HG02610 (cell line): ENCODE data around the gene FUNDC2.

Experiments used
- ATAC-seq: cut with Tn5 transposase; IDR thresholded peaks from one replicate; pipeline ENCODE4 v1.9.1; 2021; ENCODE audit warnings: mild to moderate bottlenecking, moderate library complexity; ENCODE audit not compliant: unreplicated experiment

The FUNDC2 gene

DNA sequence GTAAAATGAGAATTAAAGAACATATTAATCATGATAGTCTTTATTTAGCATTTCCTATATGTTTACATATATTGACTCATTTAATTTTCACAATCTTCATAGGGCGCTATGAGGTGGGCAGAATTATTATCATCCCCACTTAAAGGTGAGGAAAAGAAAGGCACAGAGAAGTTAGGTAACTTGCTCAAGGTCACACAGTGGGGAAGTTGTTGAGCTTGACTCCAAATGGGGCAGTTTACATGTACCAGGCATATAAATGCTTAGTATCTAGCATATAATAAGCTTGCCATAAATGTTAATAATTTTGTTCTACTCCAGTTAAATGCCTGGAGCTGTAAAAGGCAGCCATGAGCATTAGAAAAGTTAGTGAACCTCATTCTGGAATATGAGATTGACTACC lies 42.8 kb downstream of the FUNDC2 start:
- no peak for ATAC-seq

DNA sequence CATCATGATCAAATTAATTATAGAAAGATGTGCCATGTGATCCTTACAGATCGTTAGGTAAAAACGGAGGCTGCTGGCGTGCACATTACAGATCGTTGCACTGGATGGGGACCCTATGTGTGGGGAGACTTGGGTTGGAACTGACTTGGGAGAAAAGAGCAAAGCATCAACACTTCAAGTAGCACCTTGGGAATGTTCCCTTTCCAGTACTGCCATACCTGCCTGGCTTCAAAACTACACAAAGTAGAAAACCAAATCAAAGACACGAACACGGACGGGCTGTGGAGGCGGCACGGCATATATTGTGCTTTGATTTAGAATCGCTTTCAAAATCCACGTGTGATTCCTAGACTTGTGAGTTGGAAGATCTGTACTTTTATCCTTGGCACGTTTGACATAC lies 43.4 kb downstream of the FUNDC2 start:
- ATAC-seq: no peak

DNA sequence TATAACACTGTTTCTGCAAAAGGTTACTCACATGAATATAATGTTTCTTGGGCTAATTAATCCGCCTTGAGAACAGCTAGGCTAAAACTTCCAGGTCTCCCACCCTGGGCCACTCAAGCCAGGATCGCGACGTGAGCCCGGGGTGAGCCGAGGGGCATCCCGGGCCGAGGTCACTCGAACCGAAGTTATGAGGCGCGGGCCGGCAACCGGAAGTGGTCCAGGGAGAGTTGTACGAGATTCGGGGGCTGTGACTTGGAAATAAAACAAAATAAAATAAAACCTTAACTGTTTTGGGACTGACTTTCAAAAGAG lies 44.0 kb downstream of the FUNDC2 start:
- ATAC-seq: peak; percentile 18

DNA sequence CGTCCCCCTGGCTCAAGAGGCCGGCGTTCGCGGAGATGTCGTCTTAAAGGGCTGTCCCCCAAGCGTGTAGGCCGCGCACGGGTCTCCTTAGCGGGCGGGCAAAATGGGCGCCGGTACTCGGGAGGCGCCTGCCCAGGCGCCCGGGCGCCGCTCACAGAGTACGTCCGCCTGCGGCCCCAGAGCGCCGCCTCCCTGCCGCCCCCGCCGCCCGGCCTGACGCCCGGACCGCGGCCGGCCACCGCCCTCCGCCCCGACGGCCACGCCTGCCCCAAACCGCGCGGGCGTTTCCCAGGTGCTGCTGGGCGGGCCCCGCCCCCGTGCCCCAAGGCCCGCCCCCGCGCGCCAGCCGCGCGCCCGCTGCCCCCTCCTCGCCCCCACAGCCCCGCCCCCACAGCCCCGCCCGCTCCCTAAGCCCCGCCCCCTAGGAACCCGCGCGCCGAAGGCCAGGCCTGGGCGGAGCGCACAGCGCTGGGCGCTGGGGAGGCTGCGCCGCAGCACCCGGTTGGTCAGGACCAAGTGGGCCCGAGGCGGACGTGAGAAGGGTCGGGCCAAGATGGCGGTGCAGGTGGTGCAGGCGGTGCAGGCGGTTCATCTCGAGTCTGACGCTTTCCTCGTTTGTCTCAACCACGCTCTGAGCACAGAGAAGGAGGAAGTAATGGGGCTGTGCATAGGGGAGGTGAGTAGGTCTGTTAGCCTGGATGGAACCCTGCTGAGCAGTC lies 44.5 kb downstream of the FUNDC2 start, which contains the start of the genes BRCC3, CMC4 and MTCP1:
TSS of gene BRCC3 (plus strand) at position 534 of the 719 bp plus-strand sequence. CDS start at position 554, 20 bp downstream.
TSS of gene CMC4 (minus strand) at position 162 of the 719 bp plus-strand sequence. CDS start 7,113 bp downstream, outside the sequence.
TSS of gene MTCP1 (minus strand) at position 162 of the 719 bp plus-strand sequence. CDS start 5,126 bp downstream, outside the sequence.
- ATAC-seq: peak; percentile 88

DNA sequence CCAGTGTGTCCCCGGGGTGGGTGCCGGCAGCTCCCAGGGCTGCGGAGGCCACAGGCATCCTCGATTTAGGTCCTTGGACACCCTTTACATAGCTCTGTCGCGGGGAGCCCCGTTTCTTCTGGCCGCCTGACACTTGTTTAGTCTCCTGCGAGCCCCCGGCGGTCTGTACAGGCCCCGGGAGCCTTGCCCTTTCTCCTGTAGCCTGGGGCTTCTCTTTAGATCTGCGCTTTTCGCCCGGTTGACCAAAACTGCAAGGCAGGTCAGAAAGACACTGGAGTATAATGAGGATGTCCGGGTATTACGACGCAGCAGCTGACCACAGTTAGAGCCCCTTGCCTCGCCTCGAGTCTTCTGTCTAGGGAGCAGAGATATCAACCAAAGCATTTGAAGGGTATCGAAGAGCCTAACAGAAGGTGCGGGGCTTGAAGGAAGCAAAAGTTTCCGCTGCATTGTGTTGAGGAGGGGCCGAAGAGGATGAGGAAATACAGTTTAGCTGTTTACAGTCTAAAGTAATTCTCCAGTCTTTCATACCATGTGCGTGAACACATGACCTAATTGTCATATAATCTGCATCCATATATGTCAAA lies 45.1 kb downstream of the FUNDC2 start:
- ATAC-seq: no peak

DNA sequence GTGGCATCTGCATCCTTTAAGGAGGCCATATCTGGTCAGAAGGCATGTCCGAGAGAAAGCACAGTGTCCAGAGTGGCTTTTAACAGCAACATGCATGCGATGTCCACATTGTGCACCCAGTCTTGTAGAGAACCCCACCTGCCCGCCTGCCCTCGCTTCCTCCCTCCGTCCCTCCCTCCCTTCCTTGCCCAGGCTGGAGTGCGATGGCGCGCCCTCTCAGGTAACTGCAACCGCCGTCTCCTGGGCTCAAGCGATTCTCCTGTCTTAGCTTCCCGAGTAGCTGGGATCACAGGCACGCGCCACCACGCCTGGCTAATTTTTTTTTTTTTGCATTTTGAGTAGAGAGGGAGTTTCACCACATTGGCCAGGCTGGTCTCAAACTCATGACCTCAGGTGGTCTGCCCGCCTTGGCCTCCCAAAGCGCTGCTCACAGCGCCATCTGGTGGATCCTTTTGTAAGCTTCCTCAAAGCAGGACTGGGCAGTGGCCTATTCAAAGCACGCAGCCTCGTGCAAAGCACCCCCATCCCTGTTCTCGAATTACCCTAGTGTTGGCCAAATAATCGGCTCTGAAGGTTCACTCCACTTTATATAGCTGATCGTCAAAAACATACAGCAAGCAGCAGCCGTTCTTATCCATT lies 59.7 kb downstream of the FUNDC2 start:
- ATAC-seq: no peak

DNA sequence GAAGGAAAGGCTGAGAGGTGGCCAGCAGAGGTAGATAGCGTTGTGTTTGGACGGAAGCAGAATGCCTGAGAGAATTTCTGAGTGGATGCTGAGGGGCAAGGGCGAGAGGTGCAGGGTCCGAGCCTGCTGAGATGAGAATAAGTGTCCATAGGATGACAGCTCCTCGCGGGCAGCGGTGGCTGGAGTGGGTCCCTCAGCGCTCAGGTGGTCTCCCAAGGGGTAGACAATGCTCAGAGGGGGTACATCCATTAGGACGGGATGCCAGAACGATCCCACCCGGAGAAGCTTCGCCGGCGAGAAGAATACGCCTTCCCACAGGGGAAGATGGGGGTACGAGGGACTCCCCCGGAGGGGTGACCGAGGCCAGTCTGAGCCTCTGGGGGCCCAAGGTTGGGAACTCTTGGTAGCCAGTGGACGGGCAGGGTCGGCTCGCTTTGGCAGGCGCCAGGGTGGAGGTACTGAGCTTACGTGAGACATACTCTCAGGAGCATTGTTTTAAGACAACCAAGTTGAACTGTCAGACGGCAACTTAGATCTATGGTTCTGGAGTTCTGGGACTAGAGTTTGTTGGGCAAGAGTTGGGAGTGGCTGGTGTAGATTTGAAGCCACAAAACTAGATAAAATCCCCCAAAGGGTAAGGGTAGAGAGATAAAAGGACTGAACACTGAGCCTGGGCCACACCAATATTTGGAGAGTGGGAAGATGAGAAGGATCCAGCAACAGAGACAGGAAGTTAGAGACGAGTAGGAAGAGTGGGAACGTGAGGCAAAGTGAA lies 60.5 kb downstream of the FUNDC2 start:
- no peak for ATAC-seq

DNA sequence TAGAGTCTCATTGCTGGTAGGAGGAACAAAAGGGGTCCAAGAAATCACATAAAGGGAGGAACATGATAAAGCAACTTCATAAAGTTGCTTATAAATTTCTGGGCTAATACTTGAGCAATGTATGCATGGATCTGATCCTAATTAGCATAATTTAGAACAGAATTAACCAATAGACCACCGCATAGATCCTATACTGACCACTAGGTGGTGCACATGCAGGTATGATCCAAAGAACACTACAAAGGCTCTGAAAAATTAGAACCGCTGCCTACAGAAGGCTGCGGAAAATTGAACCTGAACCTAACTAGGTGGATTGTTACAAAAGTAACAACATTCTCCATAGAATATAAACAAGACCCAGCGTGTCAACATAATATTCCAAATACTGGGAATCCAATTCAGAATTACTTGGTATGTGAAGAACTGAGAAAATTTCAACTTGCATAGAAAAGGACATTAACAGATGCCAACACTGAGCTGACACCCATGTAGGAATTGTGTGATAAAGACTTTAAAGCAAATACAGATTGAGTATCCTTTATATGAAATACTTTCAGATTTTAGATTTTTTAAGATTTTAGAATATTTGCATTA lies 67.9 kb downstream of the FUNDC2 start:
- no peak for ATAC-seq

DNA sequence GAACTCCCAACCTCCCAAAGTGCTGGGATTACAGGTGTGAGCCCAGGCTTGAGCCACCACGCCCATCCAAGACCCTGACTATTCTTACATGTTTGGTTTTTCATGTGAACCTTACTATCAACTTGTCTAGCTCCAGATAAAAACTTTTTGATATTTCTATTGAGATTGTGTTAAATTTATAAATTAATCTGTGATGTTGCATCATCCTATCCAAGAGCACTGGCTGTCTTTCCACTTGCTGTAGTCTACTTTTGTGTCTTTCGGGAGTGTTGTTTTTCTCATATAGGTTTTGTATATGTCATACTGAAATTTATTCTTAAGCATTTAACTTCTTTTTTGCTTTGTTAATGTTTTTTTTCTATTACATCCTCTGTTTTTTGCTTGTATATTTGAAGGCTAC lies 79.3 kb downstream of the FUNDC2 start:
- no peak for ATAC-seq

DNA sequence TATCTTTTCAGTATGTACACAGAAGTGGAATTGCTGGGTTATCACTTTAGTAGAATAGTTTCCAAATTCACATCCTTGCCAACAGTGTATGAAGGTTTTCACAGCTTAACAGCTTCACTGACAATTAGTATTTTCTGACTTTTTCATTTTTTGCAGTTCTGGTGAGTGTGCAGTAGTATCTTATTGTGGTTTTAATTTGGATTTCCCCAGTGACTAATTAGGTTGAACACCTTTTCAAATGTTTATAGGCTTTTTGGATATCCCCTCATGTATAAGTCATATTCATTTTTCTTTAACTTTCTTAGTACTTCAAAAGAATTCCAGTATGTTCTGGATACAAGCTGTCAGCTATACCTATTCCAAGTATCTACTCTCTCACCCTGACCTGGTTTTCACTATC lies 81.8 kb downstream of the FUNDC2 start:
- ATAC-seq: no peak
